ENCODE results near the gene PRIMA1.

The PRIMA1 gene

DNA sequence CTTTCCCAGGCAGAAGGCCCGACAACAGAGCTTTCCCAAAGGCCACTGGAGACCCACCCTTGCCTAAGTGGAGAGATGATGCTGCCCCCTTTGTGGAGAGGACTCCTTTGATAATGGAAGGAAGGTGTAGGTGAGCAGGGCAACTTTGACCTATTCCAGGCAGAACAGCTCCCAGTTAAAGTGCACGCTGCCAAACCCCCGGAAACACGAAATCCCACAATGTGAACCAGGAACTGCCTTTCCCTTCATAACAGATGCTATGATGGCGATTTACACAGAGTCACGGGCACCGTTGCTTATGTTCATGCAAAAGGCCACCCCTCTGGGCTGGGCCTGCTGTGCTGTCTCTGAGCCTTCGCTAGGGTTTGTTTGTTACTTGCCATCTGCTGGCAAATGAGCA lies 34.6 kb downstream of the PRIMA1 start:
- no peak for DNase-seq (ENCODE audit: low spot score)

DNA sequence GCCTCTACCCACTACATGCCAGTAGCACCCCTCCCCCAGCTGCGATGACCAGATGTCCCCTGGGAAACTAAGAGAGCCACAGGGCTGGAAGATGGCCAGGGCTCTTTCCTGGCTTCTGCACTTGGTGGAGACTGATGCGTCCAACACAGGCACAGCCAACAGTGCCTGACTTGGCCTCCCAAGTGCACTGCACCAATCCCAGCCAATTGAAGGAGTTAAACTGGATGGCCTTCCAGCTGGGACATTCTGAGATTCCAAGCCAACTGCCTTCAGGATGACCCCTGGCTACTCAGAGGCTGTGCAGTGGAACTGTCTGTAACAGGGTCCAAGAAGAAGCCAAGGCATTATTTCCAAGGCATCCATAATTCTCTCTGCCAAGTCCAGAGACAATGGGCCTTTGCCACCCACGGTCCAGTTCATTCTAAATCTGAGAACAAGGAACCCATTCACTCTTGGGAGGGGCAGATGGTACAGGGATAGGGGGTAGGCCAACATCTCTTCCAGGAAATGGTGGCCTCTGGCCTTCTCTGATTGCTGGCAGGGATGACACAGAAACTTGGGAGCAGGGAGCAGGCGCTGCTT lies 35.2 kb downstream of the PRIMA1 start:
- DNase-seq (ENCODE audit: low spot score) = peak; percentile 99

DNA sequence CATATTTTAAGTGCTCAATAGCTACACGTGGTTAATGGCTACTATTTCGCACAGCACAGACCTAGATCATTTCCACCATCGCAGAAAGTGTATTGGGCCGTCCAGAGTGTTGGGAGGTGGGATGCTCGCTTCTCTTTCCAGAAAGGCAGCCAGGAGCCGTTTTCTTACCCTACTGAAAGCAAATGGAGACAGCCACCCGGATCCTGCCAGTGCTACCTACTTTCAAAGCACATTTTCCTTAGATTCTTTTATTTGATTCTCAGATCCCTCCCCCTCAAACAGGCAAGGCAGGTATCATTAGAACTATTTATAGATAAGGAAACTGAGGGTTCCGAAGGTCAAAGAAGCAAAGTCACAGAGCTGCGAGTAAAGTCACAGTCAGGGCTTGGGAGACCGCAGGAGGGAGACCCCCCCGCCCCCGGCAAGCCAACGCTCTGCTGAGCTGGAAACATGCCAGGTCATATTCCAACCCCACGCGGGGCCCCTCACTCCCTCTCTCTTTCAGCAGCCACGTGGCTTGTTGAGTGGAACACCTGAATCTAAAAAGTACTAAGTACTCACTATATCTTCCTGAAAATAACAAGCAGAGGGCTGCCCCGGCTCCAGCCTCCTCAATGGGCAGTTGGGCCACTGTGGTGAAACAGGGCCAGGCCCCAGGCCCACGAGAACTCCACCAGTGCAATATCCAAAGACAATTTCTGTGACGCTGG lies 36.2 kb downstream of the PRIMA1 start:
- no peak for DNase-seq (ENCODE audit: low spot score)

DNA sequence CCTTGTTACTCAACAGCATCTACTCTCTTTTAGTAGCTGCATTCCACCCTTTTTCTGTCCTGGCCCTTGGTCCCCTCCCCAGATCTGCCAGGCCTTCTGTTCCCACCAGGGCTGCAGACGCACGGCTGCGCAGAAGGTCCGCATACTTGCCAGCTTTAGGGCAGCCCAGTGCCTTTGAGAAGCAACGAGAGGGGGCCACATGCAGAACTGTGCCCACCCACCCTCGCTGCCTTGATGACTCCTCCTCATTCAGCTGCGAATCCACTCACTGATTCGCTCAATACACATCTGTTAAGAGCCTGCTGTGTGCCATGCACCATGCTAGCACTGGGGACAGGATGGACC lies 39.2 kb downstream of the PRIMA1 start:
- DNase-seq (ENCODE audit: low spot score) = no peak

- DNase-seq (ENCODE audit: low spot score) = peak; percentile 78
These were observed 39.8 kb downstream of the PRIMA1 start for GRCh38 chr14:93748208-93749075.

- DNase-seq (ENCODE audit: low spot score) = no peak
These were observed 40.7 kb downstream of the PRIMA1 start for GRCh38 chr14:93747560-93747959.

- DNase-seq (ENCODE audit: low spot score) = peak; percentile 68
These were observed 41.2 kb downstream of the PRIMA1 start for GRCh38 chr14:93747102-93747501.

GRCh38 chr14:93745603-93746273 lies 42.5 kb downstream of the PRIMA1 start:
- DNase-seq (ENCODE audit: low spot score) = no peak

GRCh38 chr14:93744876-93745275 lies 43.4 kb downstream of the PRIMA1 start:
- no peak for DNase-seq (ENCODE audit: low spot score)

DNA sequence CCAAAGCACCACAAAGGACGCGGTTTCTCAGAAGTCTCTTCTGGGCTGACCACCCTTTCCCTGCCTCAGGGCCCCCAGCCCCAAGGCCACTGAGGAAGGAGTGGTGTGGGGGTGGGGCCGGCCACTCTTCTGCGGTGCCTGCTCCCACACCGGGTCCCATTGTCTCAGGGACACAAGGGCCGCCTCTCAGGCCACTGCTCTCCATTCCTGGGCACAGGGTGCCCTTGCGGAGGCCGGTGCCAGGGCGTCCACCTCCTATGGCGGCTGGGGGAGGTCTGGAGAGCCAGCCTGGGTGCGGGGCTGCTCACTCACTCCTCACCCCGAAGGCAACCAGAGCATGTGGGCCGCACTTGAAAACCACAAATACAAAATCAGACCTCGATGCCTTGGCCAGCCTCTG lies 44.1 kb downstream of the PRIMA1 start:
- peak; percentile 79 for DNase-seq (ENCODE audit: low spot score)

GRCh38 chr14:93743270-93744060 lies 44.8 kb downstream of the PRIMA1 start:
- no peak for DNase-seq (ENCODE audit: low spot score)

GRCh38 chr14:93742761-93743160 lies 45.5 kb downstream of the PRIMA1 start:
- DNase-seq (ENCODE audit: low spot score) = peak; percentile 73

DNA sequence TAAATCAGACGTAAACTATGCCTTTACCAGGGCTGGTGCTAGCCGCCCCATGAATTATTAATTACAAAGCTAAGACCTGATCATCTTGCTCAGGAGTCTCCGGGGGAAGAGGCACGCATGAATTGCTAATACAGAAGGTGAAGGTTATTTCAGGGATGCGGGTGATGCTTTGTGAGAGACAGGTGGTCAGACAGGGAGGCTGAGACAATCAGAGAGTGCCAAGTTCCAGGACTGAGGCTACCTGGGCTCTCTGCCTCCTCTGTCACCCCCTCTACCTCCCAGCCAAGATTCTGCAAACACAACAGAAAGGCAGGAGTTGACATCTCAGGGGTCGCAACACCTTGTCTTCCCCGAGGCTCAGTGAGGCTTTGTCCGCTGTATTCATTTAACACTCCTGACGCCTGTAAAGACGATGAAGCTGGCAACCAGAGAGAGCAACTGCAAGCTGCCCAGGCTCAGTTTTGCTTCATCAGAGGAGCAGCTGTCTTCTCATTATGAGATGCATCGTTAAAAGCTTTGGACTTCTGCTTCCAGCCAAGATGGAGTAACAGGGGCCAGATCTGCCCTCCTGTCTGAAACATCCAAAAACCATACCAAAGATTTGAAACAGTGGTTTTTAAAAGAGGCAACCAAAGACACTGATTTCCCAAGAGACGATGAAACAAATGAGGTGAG lies 46.6 kb downstream of the PRIMA1 start:
- no peak for DNase-seq (ENCODE audit: low spot score)

DNA sequence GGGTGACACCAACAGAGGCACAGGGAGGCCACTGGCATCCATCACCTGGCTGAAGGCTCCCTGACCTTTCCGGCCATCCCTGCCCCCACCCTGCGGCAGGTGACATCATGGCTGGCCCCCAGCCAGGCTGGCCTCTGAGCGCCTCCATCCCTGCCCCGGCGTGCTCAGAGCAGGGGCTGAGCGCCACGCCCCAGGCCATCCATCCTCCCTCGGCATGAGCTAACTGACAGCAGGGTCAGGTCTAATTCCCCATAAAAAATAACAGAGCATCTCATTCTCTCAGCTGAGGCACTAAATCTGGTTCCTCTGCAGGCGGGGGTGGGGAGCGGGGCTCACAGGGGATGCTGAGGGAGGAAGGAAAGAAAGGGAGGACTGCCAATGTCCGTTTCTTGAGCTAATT lies 50.7 kb downstream of the PRIMA1 start:
- no peak for DNase-seq (ENCODE audit: low spot score)

DNA sequence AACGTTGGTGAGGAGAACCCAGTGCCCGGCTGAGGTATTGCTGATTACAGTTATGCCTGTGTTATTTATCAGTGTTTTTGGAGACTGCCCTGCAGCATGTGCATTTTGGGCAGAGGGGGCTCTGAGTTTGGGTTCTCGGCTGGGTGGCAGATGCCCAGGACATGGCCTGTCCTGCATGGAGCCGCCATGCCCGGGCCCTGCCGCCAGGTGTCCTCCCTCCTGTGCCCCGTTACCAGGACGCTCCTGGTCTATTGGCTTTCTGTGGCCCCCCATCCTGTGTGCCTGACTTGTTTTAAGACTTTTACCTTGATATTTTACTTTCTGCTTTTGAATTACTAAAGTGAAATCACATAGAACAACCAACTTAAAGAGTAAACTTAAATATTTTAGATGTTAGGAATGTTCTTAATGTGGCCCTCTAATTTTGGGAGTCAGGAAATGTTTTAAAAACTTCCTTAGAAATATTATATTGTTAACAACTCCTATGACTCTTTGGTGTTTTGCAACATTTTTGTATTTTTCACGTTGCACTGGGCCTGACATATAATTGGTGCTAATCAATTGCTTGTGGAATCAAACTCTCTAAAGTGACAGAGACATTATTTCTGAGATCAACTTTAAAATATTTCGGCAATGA lies 51.8 kb downstream of the PRIMA1 start:
- DNase-seq (ENCODE audit: low spot score) = no peak

DNA sequence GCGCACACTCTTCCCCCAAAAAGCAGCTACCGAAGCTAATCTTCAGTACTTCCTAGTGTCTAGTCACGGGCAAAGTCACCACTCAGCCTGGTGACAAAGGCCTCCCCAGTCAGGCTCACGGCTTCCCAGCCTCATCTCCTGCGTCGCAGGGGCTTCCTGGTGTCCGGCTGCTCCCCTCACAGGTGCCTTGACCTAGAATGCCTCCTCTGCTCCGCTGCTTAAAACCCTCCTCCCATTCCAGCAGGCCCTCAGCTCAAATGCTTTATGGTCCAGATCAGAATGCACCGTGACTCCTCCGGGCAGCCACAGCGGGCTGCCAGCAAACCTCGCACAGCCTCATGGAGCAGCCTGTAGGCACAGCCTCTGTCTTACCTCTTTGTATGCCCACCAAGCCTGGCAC lies 53.1 kb downstream of the PRIMA1 start:
- DNase-seq (ENCODE audit: low spot score) = no peak

GRCh38 chr14:93734086-93734822 lies 54.0 kb downstream of the PRIMA1 start:
- DNase-seq (ENCODE audit: low spot score) = no peak

DNA sequence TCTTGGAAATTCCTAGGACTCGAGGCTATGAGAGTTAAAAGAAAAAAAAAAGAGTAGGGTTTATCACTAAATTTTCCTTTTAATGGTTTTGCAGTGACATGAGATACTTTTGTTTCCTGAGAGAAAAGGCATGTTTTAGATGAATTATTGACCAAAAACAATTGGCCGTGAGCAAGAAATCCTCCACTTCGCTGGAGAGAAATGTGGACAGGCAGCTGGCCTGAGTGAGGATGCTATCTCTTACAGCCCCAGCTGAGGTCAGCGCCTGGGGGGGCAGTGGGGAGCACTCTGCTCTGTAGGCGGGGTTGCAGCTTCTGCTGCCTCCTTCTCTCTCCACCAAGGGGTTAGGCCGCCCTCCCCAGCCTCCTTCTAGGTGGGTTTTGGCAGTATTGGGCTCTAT lies 54.7 kb downstream of the PRIMA1 start:
- peak; percentile 80 for DNase-seq (ENCODE audit: low spot score)

- peak; percentile 54 for DNase-seq (ENCODE audit: low spot score)
These were observed 55.1 kb downstream of the PRIMA1 start for GRCh38 chr14:93733231-93733630.

GRCh38 chr14:93732524-93732923 lies 55.8 kb downstream of the PRIMA1 start:
- no peak for DNase-seq (ENCODE audit: low spot score)

Data from pons (tissue), 1 donor.